ENCODE data around the gene NOTCH1.
A peak's percentile ranks its signal among the peaks of the same experiment; 100 is the strongest.
"Not testable (repeated sequence)": the region's sequence is repeated elsewhere in the genome, so short reads cannot be mapped to it uniquely, and the experiment has no call there.

Gene NOTCH1

DNA sequence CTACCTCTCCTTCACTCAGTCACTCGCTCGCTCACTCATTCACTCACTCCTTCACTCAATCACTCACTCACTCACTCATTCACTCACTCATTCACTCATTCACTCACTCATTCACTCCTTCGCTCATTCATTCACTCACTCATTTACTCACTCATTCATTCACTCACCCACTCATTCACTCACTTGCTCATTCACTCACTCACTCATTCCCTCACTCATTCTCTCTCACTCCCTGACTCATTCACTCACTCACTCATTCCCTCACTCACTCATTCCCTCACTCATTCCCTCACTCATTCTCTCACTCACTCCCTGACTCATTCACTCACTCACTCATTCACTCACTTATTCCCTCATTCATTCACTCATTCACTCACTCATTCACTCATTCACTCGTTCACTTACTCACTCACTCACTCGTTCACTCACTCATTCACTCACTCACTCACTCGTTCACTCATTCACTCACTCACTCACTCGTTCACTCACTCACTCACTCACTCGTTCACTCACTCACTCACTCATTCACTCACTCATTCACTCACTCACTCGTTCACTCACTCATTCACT lies 33.9 kb upstream of the NOTCH1 start:
- not testable (repeated sequence) for H2AFZ ChIP-seq (ENCODE audit: insufficient read depth, low read length, poor library complexity); H3K27ac ChIP-seq (ENCODE audit: low read depth, low read length); H2AK5ac ChIP-seq (ENCODE audit: low read length); H3K18ac ChIP-seq (ENCODE audit: low read length); H2BK12ac ChIP-seq (ENCODE audit: low read length); H3K36me3 ChIP-seq (ENCODE audit: control insufficient read depth in 1 of 2, insufficient read depth in 2 of 2, low read length in 2 of 2); H2BK5ac ChIP-seq (ENCODE audit: low read depth, low read length, poor library complexity); H3K79me1 ChIP-seq (ENCODE audit: low read length); H3K9ac ChIP-seq (ENCODE audit: low read length); H3K27me3 ChIP-seq (ENCODE audit: insufficient read depth, low read length); H3K79me2 ChIP-seq (ENCODE audit: control insufficient read depth, insufficient read depth, low read length, poor library complexity); H4K12ac ChIP-seq (ENCODE audit: low read depth, low read length); H3K4me3 ChIP-seq (ENCODE audit: low read depth, low read length); DNase-seq; H2BK120ac ChIP-seq (ENCODE audit: insufficient read depth, low read length, poor library complexity); H3K4me1 ChIP-seq (ENCODE audit: control insufficient read depth in 1 of 2, insufficient read depth in 2 of 2, low read length in 2 of 2); H3K4ac ChIP-seq (ENCODE audit: low read depth, low read length); H3K23ac ChIP-seq (ENCODE audit: low read length); H4K91ac ChIP-seq (ENCODE audit: low read depth, low read length); H3K14ac ChIP-seq (ENCODE audit: low read length); H3K9me3 ChIP-seq (ENCODE audit: insufficient read depth, low read depth, low read length); H3K4me2 ChIP-seq (ENCODE audit: low read length); H4K8ac ChIP-seq (ENCODE audit: low read depth, low read length)
- WGBS (ENCODE audit: extremely low coverage, insufficient coverage, insufficient read length) = 100% methylated on average over 6 of the region's 9 CpGs

- no peaks in the 10 kb centered on the region for H3K36me3 ChIP-seq (ENCODE audit: control insufficient read depth in 1 of 2, insufficient read depth in 2 of 2, low read length in 2 of 2)
- H2AFZ ChIP-seq (ENCODE audit: insufficient read depth, low read length, poor library complexity) = no peak overlapping the region
- H3K79me2 ChIP-seq (ENCODE audit: control insufficient read depth, insufficient read depth, low read length, poor library complexity) = no peaks in the 10 kb centered on the region
- H2BK120ac ChIP-seq (ENCODE audit: insufficient read depth, low read length, poor library complexity) = no peak overlapping the region
- H2BK12ac ChIP-seq (ENCODE audit: low read length) = no peak overlapping the region
- H3K4me3 ChIP-seq (ENCODE audit: low read depth, low read length) = no peak overlapping the region
- H4K91ac ChIP-seq (ENCODE audit: low read depth, low read length) = no peak overlapping the region
- no CpG with 5 or more reads among the region's 15 CpGs for WGBS (ENCODE audit: extremely low coverage, insufficient coverage, insufficient read length)
- H3K4me1 ChIP-seq (ENCODE audit: control insufficient read depth in 1 of 2, insufficient read depth in 2 of 2, low read length in 2 of 2) = peaks cover 1 to 5% of the 10 kb centered on the region in 2 experiments
- H3K9me3 ChIP-seq (ENCODE audit: insufficient read depth, low read depth, low read length) = no peaks in the 10 kb centered on the region
- no peak overlapping the region for H3K9ac ChIP-seq (ENCODE audit: low read length)
- no peak overlapping the region for H3K27ac ChIP-seq (ENCODE audit: low read depth, low read length)
- no peak overlapping the region for H4K12ac ChIP-seq (ENCODE audit: low read depth, low read length)
- H2AK5ac ChIP-seq (ENCODE audit: low read length) = no peak overlapping the region
- peaks cover 3% of the 10 kb centered on the region for H3K79me1 ChIP-seq (ENCODE audit: low read length)
- H3K18ac ChIP-seq (ENCODE audit: low read length) = no peak overlapping the region
- H3K14ac ChIP-seq (ENCODE audit: low read length) = no peak overlapping the region
- no peak overlapping the region for H3K4ac ChIP-seq (ENCODE audit: low read depth, low read length)
- no peak overlapping the region for H2BK5ac ChIP-seq (ENCODE audit: low read depth, low read length, poor library complexity)
- no peak for DNase-seq
- no peak overlapping the region for H3K4me2 ChIP-seq (ENCODE audit: low read length)
- no peak overlapping the region for H4K8ac ChIP-seq (ENCODE audit: low read depth, low read length)
- H3K27me3 ChIP-seq (ENCODE audit: insufficient read depth, low read length) = no peaks in the 10 kb centered on the region
- no peak overlapping the region for H3K23ac ChIP-seq (ENCODE audit: low read length)
Measured at GRCh38 chr9:136578915-136579649, 33.2 kb upstream of the NOTCH1 start.

DNA sequence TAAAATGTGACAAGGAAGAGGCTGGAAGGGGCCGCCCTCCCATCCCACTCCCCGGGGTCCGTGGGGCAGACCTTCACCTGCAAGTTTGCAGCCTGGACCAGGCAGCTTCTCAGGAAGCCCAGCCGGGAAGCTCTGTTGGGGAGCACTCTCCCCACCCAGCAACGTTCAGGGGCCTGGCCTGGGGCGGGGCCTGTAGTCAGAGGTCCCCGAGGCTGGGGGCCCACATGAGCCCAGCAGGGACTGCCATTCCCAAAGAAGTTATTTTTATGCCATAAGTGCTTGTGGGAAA lies 32.7 kb upstream of the NOTCH1 start:
- H2BK120ac ChIP-seq (ENCODE audit: insufficient read depth, low read length, poor library complexity) = no peak overlapping the region
- H2BK12ac ChIP-seq (ENCODE audit: low read length) = no peak overlapping the region
- H3K79me1 ChIP-seq (ENCODE audit: low read length) = peaks cover 3% of the 10 kb centered on the region
- H3K23ac ChIP-seq (ENCODE audit: low read length) = no peak overlapping the region
- no CpG with 5 or more reads among the region's 7 CpGs for WGBS (ENCODE audit: extremely low coverage, insufficient coverage, insufficient read length)
- H3K27me3 ChIP-seq (ENCODE audit: insufficient read depth, low read length) = no peaks in the 10 kb centered on the region
- H3K27ac ChIP-seq (ENCODE audit: low read depth, low read length) = no peak overlapping the region
- H4K12ac ChIP-seq (ENCODE audit: low read depth, low read length) = no peak overlapping the region
- H3K9ac ChIP-seq (ENCODE audit: low read length) = no peak overlapping the region
- H3K4me2 ChIP-seq (ENCODE audit: low read length) = no peak overlapping the region
- no peak overlapping the region for H3K4me3 ChIP-seq (ENCODE audit: low read depth, low read length)
- DNase-seq = no peak
- H3K36me3 ChIP-seq (ENCODE audit: control insufficient read depth in 1 of 2, insufficient read depth in 2 of 2, low read length in 2 of 2) = no peaks in the 10 kb centered on the region
- no peak overlapping the region for H3K14ac ChIP-seq (ENCODE audit: low read length)
- no peak overlapping the region for H3K18ac ChIP-seq (ENCODE audit: low read length)
- no peak overlapping the region for H3K4ac ChIP-seq (ENCODE audit: low read depth, low read length)
- peaks cover 1 to 5% of the 10 kb centered on the region in 2 experiments for H3K4me1 ChIP-seq (ENCODE audit: control insufficient read depth in 1 of 2, insufficient read depth in 2 of 2, low read length in 2 of 2)
- H2AFZ ChIP-seq (ENCODE audit: insufficient read depth, low read length, poor library complexity) = no peak overlapping the region
- H4K91ac ChIP-seq (ENCODE audit: low read depth, low read length) = no peak overlapping the region
- H4K8ac ChIP-seq (ENCODE audit: low read depth, low read length) = no peak overlapping the region
- no peaks in the 10 kb centered on the region for H3K79me2 ChIP-seq (ENCODE audit: control insufficient read depth, insufficient read depth, low read length, poor library complexity)
- H2AK5ac ChIP-seq (ENCODE audit: low read length) = no peak overlapping the region
- H3K9me3 ChIP-seq (ENCODE audit: insufficient read depth, low read depth, low read length) = no peaks in the 10 kb centered on the region
- no peak overlapping the region for H2BK5ac ChIP-seq (ENCODE audit: low read depth, low read length, poor library complexity)

- no peak overlapping the region for H3K14ac ChIP-seq (ENCODE audit: low read length)
- H4K91ac ChIP-seq (ENCODE audit: low read depth, low read length) = no peak overlapping the region
- H2BK120ac ChIP-seq (ENCODE audit: insufficient read depth, low read length, poor library complexity) = no peak overlapping the region
- peaks cover 3% of the 10 kb centered on the region for H3K79me1 ChIP-seq (ENCODE audit: low read length)
- no peaks in the 10 kb centered on the region for H3K36me3 ChIP-seq (ENCODE audit: control insufficient read depth in 1 of 2, insufficient read depth in 2 of 2, low read length in 2 of 2)
- no peak overlapping the region for H3K9ac ChIP-seq (ENCODE audit: low read length)
- H2AK5ac ChIP-seq (ENCODE audit: low read length) = no peak overlapping the region
- H2BK12ac ChIP-seq (ENCODE audit: low read length) = no peak overlapping the region
- H3K27me3 ChIP-seq (ENCODE audit: insufficient read depth, low read length) = no peaks in the 10 kb centered on the region
- no peak overlapping the region for H3K18ac ChIP-seq (ENCODE audit: low read length)
- H3K79me2 ChIP-seq (ENCODE audit: control insufficient read depth, insufficient read depth, low read length, poor library complexity) = no peaks in the 10 kb centered on the region
- DNase-seq = peak; percentile 38 to 57
- H4K12ac ChIP-seq (ENCODE audit: low read depth, low read length) = no peak overlapping the region
- H3K4me1 ChIP-seq (ENCODE audit: control insufficient read depth in 1 of 2, insufficient read depth in 2 of 2, low read length in 2 of 2) = peaks cover 1 to 6% of the 10 kb centered on the region in 2 experiments
- peak overlapping the region; percentile 48 for H3K4me3 ChIP-seq (ENCODE audit: low read depth, low read length)
- no peak overlapping the region for H2AFZ ChIP-seq (ENCODE audit: insufficient read depth, low read length, poor library complexity)
- no peak overlapping the region for H4K8ac ChIP-seq (ENCODE audit: low read depth, low read length)
- no peak overlapping the region for H3K4ac ChIP-seq (ENCODE audit: low read depth, low read length)
- H3K23ac ChIP-seq (ENCODE audit: low read length) = no peak overlapping the region
- WGBS (ENCODE audit: extremely low coverage, insufficient coverage, insufficient read length) = no CpG with 5 or more reads among the region's 27 CpGs
- H3K9me3 ChIP-seq (ENCODE audit: insufficient read depth, low read depth, low read length) = no peaks in the 10 kb centered on the region
- no peak overlapping the region for H3K27ac ChIP-seq (ENCODE audit: low read depth, low read length)
- no peak overlapping the region for H2BK5ac ChIP-seq (ENCODE audit: low read depth, low read length, poor library complexity)
- no peak overlapping the region for H3K4me2 ChIP-seq (ENCODE audit: low read length)
Measured at GRCh38 chr9:136577941-136578625, 32.2 kb upstream of the NOTCH1 start.
